Heart left ventricle (tissue), 16 donors: ENCODE results near the gene ZBTB7C. TPM values are rescaled to one million over a fixed set of nuclear protein-coding genes. Genes with fewer than 3 reads are reported as not detected.

ENCODE experiments used
- ATAC-seq, 4 donors: fragments of 200-7000 bp; cut with Tn5 transposase; one replicate each; pipeline ENCODE4 v1.9.1; 2020 to 2022; ENCODE audit warnings: moderate library complexity in 4 of 4, mild to moderate bottlenecking in 3 of 4, moderate number of reproducible peaks in 1 of 4
- DNase-seq, 5 donors: peaks; one replicate each; pipeline ENCODE4 v3.0.0-alpha.2; 2020
- H3K27ac ChIP-seq, 12 donors: fragments of 200-600 bp; sonication (generic) in 4 of 12; one replicate each; pipeline versions ENCODE4 v1.5.0 to v1.8.0; 2016 to 2022; ENCODE audit warnings: mild to moderate bottlenecking in 2 of 12
- H3K27me3 ChIP-seq, 9 donors: fragments of 200-600 bp; sonication (generic) in 2 of 9; one replicate each; pipeline versions ENCODE4 v1.5.1 to v1.8.0; 2016 to 2022; ENCODE audit warnings: mild to moderate bottlenecking in 3 of 9
- H3K36me3 ChIP-seq, 9 donors: fragments of 200-600 bp; sonication (generic) in 2 of 9; one replicate each; pipeline versions ENCODE4 v1.5.0 to v1.8.0; 2018 to 2022; ENCODE audit warnings: mild to moderate bottlenecking in 2 of 9
- H3K4me1 ChIP-seq, 12 donors: fragments of 200-600 bp; sonication (generic) in 4 of 12; one replicate each; pipeline versions ENCODE4 v1.5.0 to v1.8.0; 2016 to 2022; ENCODE audit warnings: mild to moderate bottlenecking in 3 of 12
- H3K4me3 ChIP-seq, 12 donors: fragments of 200-600 bp; sonication (generic) in 4 of 12; one replicate each; pipeline versions ENCODE4 v1.5.0 to v1.8.0; 2017 to 2022; ENCODE audit warnings: mild to moderate bottlenecking in 9 of 12, moderate library complexity in 4 of 12
- H3K9me3 ChIP-seq, 12 donors: fragments of 200-600 bp; sonication (generic) in 4 of 12; one replicate each; pipeline versions ENCODE4 v1.5.0 to v1.8.0; 2016 to 2022; ENCODE audit warnings: mild to moderate bottlenecking in 1 of 12
- POLR2A ChIP-seq, 2 donors: fragments of 450-650 bp; IDR thresholded peaks; one replicate each; pipeline ENCODE4 v1.6.1; 2017; ENCODE audit warnings: antibody characterized with exemption in 2 of 2, mild to moderate bottlenecking in 2 of 2, moderate library complexity in 2 of 2
- WGBS, 4 donors: extraction: QIAGEN DNeasy Blood & Tissue Kit in 2 of 4; methylation state at CpG; one replicate each; pipeline versions ENCODE4 v1.1.5 to v1.1.7; 2013 to 2018; 5-methylcytosine and 5-hydroxymethylcytosine counted together
- intact Hi-C, 10 donors: fragments of 100-400 bp; cut with DNase I; formaldehyde crosslinking; loops; one replicate each; pipeline versions ENCODE4 v1.11.1 to v1.14.2; 2022
- polyA plus RNA-seq, 2 donors: library from polyadenylated mRNA; stranded (reverse); fragments of 200-250 nt; gene quantifications; one replicate each; pipeline ENCODE4 v1.2.3, GENCODE V29; 2013
- total RNA-seq, 9 donors: library from RNA; depleted of rRNA in 2 of 9; stranded (reverse); fragments of >200 nt in 2 of 9; fragmentation: NEBNext Ultra II Directional in 3 of 9; extraction: Animal tissue kit (Norgen Biotek cat#: 25700) in 3 of 9; gene quantifications; one replicate each; pipeline versions ENCODE4 v1.1.0 to v1.2.4, GENCODE V29; 2016 to 2023
- TF ChIP-seq, protein P1 (sequence below), 12 donors: fragments of 200-600 bp; sonication (generic) in 4 of 12; IDR thresholded peaks; one replicate each; pipeline versions ENCODE4 v1.5.0 to v1.8.0; 2018 to 2022; ENCODE audit warnings: antibody characterized with exemption in 12 of 12, mild to moderate bottlenecking in 5 of 12
- donor health status: ischemic (EF 13 %, LVEDD 7.1; RV severe dilation, severe dysfunction).
- donor health status: healthy with polysubstance abuse.
- donor health status: DM: no; HTN: yes; CAD: no.
- donor health status: DM: no; HTN: no; CAD: no.
- donor health status: ischemic (EF 25% LVEDD 6.9; RV normal size, moderate dysfunction).
- donor health status: ischemic (EF 25% LVEDD 5.7; RV mildly dilated, moderate dysfunction).
- donor health status: healthy.
- donor health status: DM: yes; HTN: yes; CAD: no.
- donor health status: ischemic (EF 35%, LVEDD 5.7; RV mildly dilated, moderate dysfunction).
- donor health status: nonischemic (EF 11% LVEDD 7.7; RV severe dilation, severe dysfunction).
- donor health status: DM: yes; HTN: yes; CAD: no.
- donor health status: PGD.
- donor health status: ischemic (EF 29% LVEDD 5.4; RV normal size, mild dysfunction).
- donor health status: nonischemic (EF 23%, LVEDD 6.1; RV moderate dilation, normal function).

ZBTB7C gene
- total and polyA plus RNA-seq, 11 donors, result 0.68 to 7.5 (median 2.3) TPM

GRCh38 chr18:48454261-48454757 is 45.1 kb upstream of the ZBTB7C start:
- 67 to 77% (median 73%) methylated on average over 6 of the region's 6 CpGs for WGBS, 4 donors
- intact Hi-C loops, result no loop called here
- H3K36me3 ChIP-seq, result no peaks in the 10 kb centered on the region
- DNase-seq (no peak), ATAC-seq (no peak)
- H3K4me3 ChIP-seq, result no peak overlapping the region
- peaks cover 0 to 31% (median 13%) of the 10 kb centered on the region in 12 donors for H3K4me1 ChIP-seq
- no peaks in the 10 kb centered on the region for H3K27me3 ChIP-seq
- TF ChIP-seq POLR2A (IDR thresholded peaks at IDR 0.05), result no peak
- TF ChIP-seq, protein P1, sequence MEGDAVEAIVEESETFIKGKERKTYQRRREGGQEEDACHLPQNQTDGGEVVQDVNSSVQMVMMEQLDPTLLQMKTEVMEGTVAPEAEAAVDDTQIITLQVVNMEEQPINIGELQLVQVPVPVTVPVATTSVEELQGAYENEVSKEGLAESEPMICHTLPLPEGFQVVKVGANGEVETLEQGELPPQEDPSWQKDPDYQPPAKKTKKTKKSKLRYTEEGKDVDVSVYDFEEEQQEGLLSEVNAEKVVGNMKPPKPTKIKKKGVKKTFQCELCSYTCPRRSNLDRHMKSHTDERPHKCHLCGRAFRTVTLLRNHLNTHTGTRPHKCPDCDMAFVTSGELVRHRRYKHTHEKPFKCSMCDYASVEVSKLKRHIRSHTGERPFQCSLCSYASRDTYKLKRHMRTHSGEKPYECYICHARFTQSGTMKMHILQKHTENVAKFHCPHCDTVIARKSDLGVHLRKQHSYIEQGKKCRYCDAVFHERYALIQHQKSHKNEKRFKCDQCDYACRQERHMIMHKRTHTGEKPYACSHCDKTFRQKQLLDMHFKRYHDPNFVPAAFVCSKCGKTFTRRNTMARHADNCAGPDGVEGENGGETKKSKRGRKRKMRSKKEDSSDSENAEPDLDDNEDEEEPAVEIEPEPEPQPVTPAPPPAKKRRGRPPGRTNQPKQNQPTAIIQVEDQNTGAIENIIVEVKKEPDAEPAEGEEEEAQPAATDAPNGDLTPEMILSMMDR (IDR thresholded peaks at IDR 0.05), result no peak
- no peaks in the 10 kb centered on the region for H3K9me3 ChIP-seq
- no peak overlapping the region for H3K27ac ChIP-seq

- no peaks in the 10 kb centered on the region for H3K36me3 ChIP-seq
- TF ChIP-seq, protein P1 (IDR thresholded peaks at IDR 0.05), result no peak
- TF ChIP-seq POLR2A (IDR thresholded peaks at IDR 0.05), result no peak
- H3K27ac ChIP-seq, result peak overlapping the region in 2 of 12 donors; percentile 30 to 40
- H3K4me1 ChIP-seq, result peaks cover 0 to 31% (median 13%) of the 10 kb centered on the region in 12 donors
- intact Hi-C loops, result no loop called here
- H3K4me3 ChIP-seq, result no peak overlapping the region
- H3K27me3 ChIP-seq, result no peaks in the 10 kb centered on the region
- 86 to 90% (median 88%) methylated on average over 9 of the region's 9 CpGs for WGBS, 4 donors
- no peak for DNase-seq
- no peak for ATAC-seq
- H3K9me3 ChIP-seq, result no peaks in the 10 kb centered on the region
Measured at GRCh38 chr18:48453330-48454066, 44.3 kb upstream of the ZBTB7C start.

- no peak for TF ChIP-seq POLR2A (IDR thresholded peaks at IDR 0.05)
- TF ChIP-seq, protein P1 (IDR thresholded peaks at IDR 0.05), result no peak
- Histone ChIP-seq H3K4me1 (peaks cover 0 to 31% (median 13%) of the 10 kb centered on the region in 12 donors), H3K36me3 (no peaks in the 10 kb centered on the region), H3K27ac (peak overlapping the region in 2 of 12 donors; percentile 30 to 40), H3K9me3 (no peaks in the 10 kb centered on the region), H3K4me3 (no peak overlapping the region), H3K27me3 (no peaks in the 10 kb centered on the region)
- 64 to 80% (median 70%) methylated on average over 1 to 4 of the region's 4 CpGs for WGBS, 4 donors
- peak in 3 of 4 donors; percentile 51 to 68 (median 57) for ATAC-seq
- intact Hi-C loops, result no loop called here
- DNase-seq, result peak in 1 of 5 donors; percentile 33
Measured at GRCh38 chr18:48452861-48453323, 43.7 kb upstream of the ZBTB7C start.

GRCh38 chr18:48450685-48451084 is 41.5 kb upstream of the ZBTB7C start:
- Histone ChIP-seq H3K36me3 (no peaks in the 10 kb centered on the region), H3K27me3 (no peaks in the 10 kb centered on the region), H3K27ac (no peak overlapping the region), H3K4me3 (no peak overlapping the region), H3K4me1 (peaks cover 0 to 38% (median 16%) of the 10 kb centered on the region in 12 donors), H3K9me3 (no peaks in the 10 kb centered on the region)
- WGBS, 4 donors, result 94 to 100% (median 98%) methylated on average over 2 of the region's 2 CpGs
- ATAC-seq (no peak), DNase-seq (no peak)
- intact Hi-C loops, result no loop called here
- TF ChIP-seq, protein P1 (IDR thresholded peaks at IDR 0.05), result no peak
- no peak for TF ChIP-seq POLR2A (IDR thresholded peaks at IDR 0.05)
